Astrocyte (in vitro differentiated cells and primary cell): Measurements from ENCODE around the gene TRPM2. TPM values are rescaled to one million over a fixed set of nuclear protein-coding genes. Genes with fewer than 3 reads are reported as not detected.

ENCODE experiments used
- DNase-seq: peaks from one replicate; pipeline ENCODE4 v3.0.0-alpha.2; 2010; ENCODE audit warnings: low read depth
- FAIRE-seq: peaks from 2 replicates; lab custom pipeline; 2011; peaks lifted over from hg19 to GRCh38; lab: Jason Lieb, UNC
- H2AFZ ChIP-seq: 2 replicates; pipeline ENCODE4 v1.6.0; 2012; ENCODE audit warnings: low read depth, low read length, inconsistent platforms
- H3K27ac ChIP-seq: 2 replicates; pipeline ENCODE4 v1.5.1; 2011; ENCODE audit warnings: low read depth, low read length, inconsistent platforms
- H3K27me3 ChIP-seq: 2 replicates; pipeline ENCODE4 v1.6.0; 2011; ENCODE audit warnings: low read length, inconsistent platforms; ENCODE audit not compliant: insufficient read depth
- H3K36me3 ChIP-seq: 2 replicates; pipeline ENCODE4 v1.5.1; 2011; ENCODE audit warnings: low read length, inconsistent platforms; ENCODE audit not compliant: insufficient read depth
- H3K4me1 ChIP-seq: 2 replicates; pipeline ENCODE4 v1.5.1; 2011; ENCODE audit warnings: low read length, inconsistent platforms; ENCODE audit not compliant: insufficient read depth
- H3K4me2 ChIP-seq: 2 replicates; pipeline ENCODE4 v1.6.0; 2012; ENCODE audit warnings: low read length, inconsistent platforms
- H3K4me3 ChIP-seq: 2 replicates; pipeline ENCODE4 v1.5.1; 2011; ENCODE audit warnings: low read depth, mild to moderate bottlenecking, low read length, inconsistent platforms; ENCODE audit not compliant: insufficient read depth
- H3K79me2 ChIP-seq: 2 replicates; pipeline ENCODE4 v1.6.0; 2012; ENCODE audit warnings: mild to moderate bottlenecking, low read length, inconsistent platforms; ENCODE audit not compliant: insufficient read depth
- H3K9ac ChIP-seq: 2 replicates; pipeline ENCODE4 v1.6.0; 2012; ENCODE audit warnings: mild to moderate bottlenecking, low read length, inconsistent platforms
- H3K9me3 ChIP-seq: 2 replicates; pipeline ENCODE4 v1.5.1; 2012; ENCODE audit warnings: low read depth, mild to moderate bottlenecking, low read length, inconsistent platforms; ENCODE audit not compliant: insufficient read depth
- H4K20me1 ChIP-seq: 2 replicates; pipeline ENCODE4 v1.6.0; 2012; ENCODE audit warnings: low read length, inconsistent platforms; ENCODE audit not compliant: insufficient read depth
- H3K27ac Mint-ChIP-seq: one replicate; pipeline ENCODE4 v1.8.0; 2021; ENCODE audit warnings: mild to moderate bottlenecking, mixed read lengths; ENCODE audit not compliant: unreplicated experiment
- H3K27me3 Mint-ChIP-seq: one replicate; pipeline ENCODE4 v1.8.0; 2021; ENCODE audit warnings: low read depth, mixed read lengths; ENCODE audit not compliant: unreplicated experiment
- H3K36me3 Mint-ChIP-seq: one replicate; pipeline ENCODE4 v1.8.0; 2021; ENCODE audit warnings: low read depth, mixed read lengths; ENCODE audit not compliant: unreplicated experiment
- H3K4me1 Mint-ChIP-seq: one replicate; pipeline ENCODE4 v1.8.0; 2021; ENCODE audit warnings: low read depth, mixed read lengths; ENCODE audit not compliant: unreplicated experiment
- H3K4me3 Mint-ChIP-seq: one replicate; pipeline ENCODE4 v1.8.0; 2021; ENCODE audit warnings: mild to moderate bottlenecking, moderate library complexity, mixed read lengths; ENCODE audit not compliant: unreplicated experiment
- H3K9me3 Mint-ChIP-seq: one replicate; pipeline ENCODE4 v1.8.0; 2021; ENCODE audit warnings: mild to moderate bottlenecking, mixed read lengths; ENCODE audit not compliant: unreplicated experiment
- EZH2 ChIP-seq: IDR thresholded peaks from 2 replicates; pipeline ENCODE4 v1.6.1; 2012; ENCODE audit warnings: mild to moderate bottlenecking, low read length, inconsistent platforms; ENCODE audit not compliant: insufficient read depth
- total RNA-seq: library from RNA; stranded (reverse); gene quantifications from 2 replicates; pipeline ENCODE4 v1.2.1, GENCODE V29; 2021
- TF ChIP-seq, protein P1 (sequence below): IDR thresholded peaks from 2 replicates; pipeline ENCODE4 v1.5.1; 2011; ENCODE audit warnings: low read depth, mild to moderate bottlenecking, inconsistent platforms, low read length, moderate library complexity; ENCODE audit not compliant: insufficient read depth

Gene TRPM2
- total RNA-seq, 1 donor from 2014 or later = 0.79 TPM

DNA sequence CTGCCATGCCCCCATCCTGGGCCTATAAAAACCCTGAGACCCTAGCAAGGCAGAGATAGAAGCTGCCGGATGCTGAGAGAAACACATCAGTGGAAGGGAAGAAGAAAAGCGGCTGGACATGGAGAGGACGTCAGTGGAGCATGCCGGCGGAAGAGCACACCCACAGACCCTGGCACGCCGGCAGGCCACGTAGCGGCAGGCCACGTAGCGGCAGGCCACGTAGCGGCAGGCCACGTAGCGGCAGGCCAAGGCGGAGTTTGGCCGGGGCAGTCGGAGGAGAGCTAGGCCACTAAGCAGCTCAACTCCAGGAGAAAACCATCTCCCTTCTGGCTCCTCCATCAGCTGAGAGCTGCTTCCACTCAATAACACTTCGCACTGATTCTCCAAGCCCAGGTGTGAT, 137.0 kb downstream of the TRPM2 start:
- H3K27me3 ChIP-seq = no peaks in the 10 kb centered on the region
- peaks cover 34% of the 10 kb centered on the region for H3K9me3 Mint-ChIP-seq
- H3K9ac ChIP-seq = no peak overlapping the region
- DNase-seq (no peak), FAIRE-seq (no peak)
- no peak overlapping the region for H2AFZ ChIP-seq
- H3K4me1 ChIP-seq = no peaks in the 10 kb centered on the region
- H3K27me3 Mint-ChIP-seq = peaks cover 16% of the 10 kb centered on the region
- TF ChIP-seq, protein P1, sequence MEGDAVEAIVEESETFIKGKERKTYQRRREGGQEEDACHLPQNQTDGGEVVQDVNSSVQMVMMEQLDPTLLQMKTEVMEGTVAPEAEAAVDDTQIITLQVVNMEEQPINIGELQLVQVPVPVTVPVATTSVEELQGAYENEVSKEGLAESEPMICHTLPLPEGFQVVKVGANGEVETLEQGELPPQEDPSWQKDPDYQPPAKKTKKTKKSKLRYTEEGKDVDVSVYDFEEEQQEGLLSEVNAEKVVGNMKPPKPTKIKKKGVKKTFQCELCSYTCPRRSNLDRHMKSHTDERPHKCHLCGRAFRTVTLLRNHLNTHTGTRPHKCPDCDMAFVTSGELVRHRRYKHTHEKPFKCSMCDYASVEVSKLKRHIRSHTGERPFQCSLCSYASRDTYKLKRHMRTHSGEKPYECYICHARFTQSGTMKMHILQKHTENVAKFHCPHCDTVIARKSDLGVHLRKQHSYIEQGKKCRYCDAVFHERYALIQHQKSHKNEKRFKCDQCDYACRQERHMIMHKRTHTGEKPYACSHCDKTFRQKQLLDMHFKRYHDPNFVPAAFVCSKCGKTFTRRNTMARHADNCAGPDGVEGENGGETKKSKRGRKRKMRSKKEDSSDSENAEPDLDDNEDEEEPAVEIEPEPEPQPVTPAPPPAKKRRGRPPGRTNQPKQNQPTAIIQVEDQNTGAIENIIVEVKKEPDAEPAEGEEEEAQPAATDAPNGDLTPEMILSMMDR = no peak
- TF ChIP-seq EZH2 = no peak
- H3K9me3 ChIP-seq = peaks cover 15% of the 10 kb centered on the region
- H3K36me3 Mint-ChIP-seq = peaks cover 10% of the 10 kb centered on the region
- no peak overlapping the region for H3K4me2 ChIP-seq
- H3K27ac ChIP-seq = no peak overlapping the region
- H3K27ac Mint-ChIP-seq = no peak overlapping the region
- no peaks in the 10 kb centered on the region for H3K36me3 ChIP-seq
- no peaks in the 10 kb centered on the region for H4K20me1 ChIP-seq
- H3K79me2 ChIP-seq = no peaks in the 10 kb centered on the region
- no peak overlapping the region for H3K4me3 ChIP-seq
- H3K4me1 Mint-ChIP-seq = no peaks in the 10 kb centered on the region
- H3K4me3 Mint-ChIP-seq = no peak overlapping the region

DNA sequence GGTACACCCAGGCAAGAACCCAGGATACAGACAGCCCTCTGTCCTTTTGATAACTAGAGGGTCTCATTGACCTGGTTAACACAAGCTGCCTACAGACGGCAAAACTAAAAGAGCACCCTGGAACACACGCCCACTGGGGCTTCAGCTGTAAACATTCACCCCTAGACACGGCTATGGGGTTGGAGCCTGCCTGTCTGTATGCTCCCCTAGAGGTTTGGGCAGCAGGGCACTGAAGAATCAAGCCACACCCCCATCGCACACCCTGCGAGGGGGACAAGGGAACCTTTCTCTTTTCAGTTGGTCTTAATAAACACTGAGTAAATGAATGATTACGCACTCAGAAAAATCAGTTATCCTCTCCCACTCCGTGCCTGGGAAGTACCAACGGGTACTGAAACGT, 137.4 kb downstream of the TRPM2 start:
- Histone ChIP-seq H3K27ac (no peak overlapping the region), H3K9me3 (peaks cover 15% of the 10 kb centered on the region), H3K36me3 (no peaks in the 10 kb centered on the region), H3K4me2 (no peak overlapping the region), H4K20me1 (no peaks in the 10 kb centered on the region), H3K4me3 (no peak overlapping the region), H3K27me3 (no peaks in the 10 kb centered on the region), H2AFZ (no peak overlapping the region), H3K9ac (no peak overlapping the region), H3K4me1 (no peaks in the 10 kb centered on the region), H3K79me2 (no peaks in the 10 kb centered on the region)
- DNase-seq (no peak), FAIRE-seq (no peak)
- TF ChIP-seq, protein P1 = no peak
- no peak for TF ChIP-seq EZH2
- no peak overlapping the region for H3K27ac Mint-ChIP-seq
- H3K36me3 Mint-ChIP-seq = peaks cover 10% of the 10 kb centered on the region
- peaks cover 35% of the 10 kb centered on the region for H3K9me3 Mint-ChIP-seq
- H3K4me3 Mint-ChIP-seq = no peak overlapping the region
- peaks cover 17% of the 10 kb centered on the region for H3K27me3 Mint-ChIP-seq
- no peaks in the 10 kb centered on the region for H3K4me1 Mint-ChIP-seq

Other genes with a start within 250 kb of the TRPM2 start
- gene PWP2, start 246.2 kb upstream of the TRPM2 start, total RNA-seq = 14.8 and 17.1 TPM in 2 replicates
- gene GATD3, start 219.9 kb upstream of the TRPM2 start, total RNA-seq = 29.3 and 29.7 TPM in 2 replicates
- gene ICOSLG, start 112.7 kb upstream of the TRPM2 start, total RNA-seq = 4.6 and 4.7 TPM in 2 replicates
- gene DNMT3L, start 91.7 kb upstream of the TRPM2 start, total RNA-seq = not detected in 2 replicates
- gene AIRE, start 67.7 kb upstream of the TRPM2 start, total RNA-seq = 0.07 TPM in 1 of 2 replicates, not detected in the other
- 109 and 130 TPM in 2 replicates for gene PFKL, start 53.6 kb upstream of the TRPM2 start, total RNA-seq
- gene CFAP410, start 14.2 kb upstream of the TRPM2 start, total RNA-seq = 10.1 and 10.4 TPM in 2 replicates
- gene LRRC3, start 101.9 kb downstream of the TRPM2 start, total RNA-seq = 5.2 and 5.6 TPM in 2 replicates
- gene KRTAP10-1, start 186.6 kb downstream of the TRPM2 start, total RNA-seq = not detected in 2 replicates
- gene KRTAP10-2, start 197.9 kb downstream of the TRPM2 start, total RNA-seq = not detected in 2 replicates
- not detected in 2 replicates for gene KRTAP10-3, start 205.2 kb downstream of the TRPM2 start, total RNA-seq
- gene KRTAP10-4, start 220.1 kb downstream of the TRPM2 start, total RNA-seq = not detected in 2 replicates
- gene KRTAP10-5, start 227.0 kb downstream of the TRPM2 start, total RNA-seq = not detected in 2 replicates
- gene KRTAP10-6, start 238.9 kb downstream of the TRPM2 start, total RNA-seq = not detected in 2 replicates
- not detected in 2 replicates for gene KRTAP10-7, start 247.0 kb downstream of the TRPM2 start, total RNA-seq